ENCODE measurements around the gene LHPP.
"Not testable (repeated sequence)": the region's sequence is repeated elsewhere in the genome, so short reads cannot be mapped to it uniquely, and the experiment has no call there.

The LHPP gene

GRCh38 chr10:124605856-124606812 is 144.5 kb downstream of the LHPP start:
- no peaks in the 10 kb centered on the region for H3K4me1 ChIP-seq (ENCODE audit: control insufficient read depth, insufficient read depth, low read length)
- H3K36me3 ChIP-seq (ENCODE audit: control insufficient read depth, insufficient read depth, low read length) = no peaks in the 10 kb centered on the region
- no peak overlapping the region for H3K4me3 ChIP-seq (ENCODE audit: low read length)
- H3K9ac ChIP-seq (ENCODE audit: low read length) = no peak overlapping the region
- no peaks in the 10 kb centered on the region for H3K27me3 ChIP-seq (ENCODE audit: control insufficient read depth, insufficient read depth, low read length)
- no peak overlapping the region for H3K27ac ChIP-seq (ENCODE audit: low read depth, low read length)

- Histone ChIP-seq H3K27me3 (ENCODE audit: control insufficient read depth, insufficient read depth, low read length) (no peaks in the 10 kb centered on the region), H3K36me3 (ENCODE audit: control insufficient read depth, insufficient read depth, low read length) (no peaks in the 10 kb centered on the region), H3K27ac (ENCODE audit: low read depth, low read length) (no peak overlapping the region), H3K4me1 (ENCODE audit: control insufficient read depth, insufficient read depth, low read length) (no peaks in the 10 kb centered on the region), H3K4me3 (ENCODE audit: low read length) (no peak overlapping the region), H3K9ac (ENCODE audit: low read length) (no peak overlapping the region)
These were observed 145.2 kb downstream of the LHPP start for GRCh38 chr10:124606822-124607221.

- H3K4me1 ChIP-seq (ENCODE audit: control insufficient read depth, insufficient read depth, low read length) = peaks cover under 1% of the 10 kb centered on the region
- no peaks in the 10 kb centered on the region for H3K36me3 ChIP-seq (ENCODE audit: control insufficient read depth, insufficient read depth, low read length)
- no peak overlapping the region for H3K4me3 ChIP-seq (ENCODE audit: low read length)
- no peaks in the 10 kb centered on the region for H3K27me3 ChIP-seq (ENCODE audit: control insufficient read depth, insufficient read depth, low read length)
- no peak overlapping the region for H3K27ac ChIP-seq (ENCODE audit: low read depth, low read length)
- H3K9ac ChIP-seq (ENCODE audit: low read length) = no peak overlapping the region
These were observed 146.1 kb downstream of the LHPP start for GRCh38 chr10:124607693-124608092.

- Histone ChIP-seq H3K4me3 (ENCODE audit: low read length) (no peak overlapping the region), H3K27ac (ENCODE audit: low read depth, low read length) (no peak overlapping the region), H3K27me3 (ENCODE audit: control insufficient read depth, insufficient read depth, low read length) (no peaks in the 10 kb centered on the region), H3K4me1 (ENCODE audit: control insufficient read depth, insufficient read depth, low read length) (peaks cover 4% of the 10 kb centered on the region), H3K36me3 (ENCODE audit: control insufficient read depth, insufficient read depth, low read length) (no peaks in the 10 kb centered on the region), H3K9ac (ENCODE audit: low read length) (no peak overlapping the region)
These were observed 146.6 kb downstream of the LHPP start for GRCh38 chr10:124608093-124608721.

- H3K27me3 ChIP-seq (ENCODE audit: control insufficient read depth, insufficient read depth, low read length) = no peaks in the 10 kb centered on the region
- no peak overlapping the region for H3K4me3 ChIP-seq (ENCODE audit: low read length)
- no peak overlapping the region for H3K9ac ChIP-seq (ENCODE audit: low read length)
- H3K36me3 ChIP-seq (ENCODE audit: control insufficient read depth, insufficient read depth, low read length) = no peaks in the 10 kb centered on the region
- no peak overlapping the region for H3K27ac ChIP-seq (ENCODE audit: low read depth, low read length)
- H3K4me1 ChIP-seq (ENCODE audit: control insufficient read depth, insufficient read depth, low read length) = peaks cover 6% of the 10 kb centered on the region
These were observed 148.1 kb downstream of the LHPP start for GRCh38 chr10:124609698-124610097.

GRCh38 chr10:124610186-124610585 is 148.6 kb downstream of the LHPP start:
- H3K9ac ChIP-seq (ENCODE audit: low read length); H3K27ac ChIP-seq (ENCODE audit: low read depth, low read length); H3K4me1 ChIP-seq (ENCODE audit: control insufficient read depth, insufficient read depth, low read length): not testable (repeated sequence)

GRCh38 chr10:124610851-124611250 is 149.2 kb downstream of the LHPP start:
- H3K4me1 ChIP-seq (ENCODE audit: control insufficient read depth, insufficient read depth, low read length); H3K36me3 ChIP-seq (ENCODE audit: control insufficient read depth, insufficient read depth, low read length); H3K9ac ChIP-seq (ENCODE audit: low read length); H3K4me3 ChIP-seq (ENCODE audit: low read length); H3K27me3 ChIP-seq (ENCODE audit: control insufficient read depth, insufficient read depth, low read length); H3K27ac ChIP-seq (ENCODE audit: low read depth, low read length): not testable (repeated sequence)

More at GRCh38 chr10:124610186-124610585, 148.6 kb downstream of the LHPP start:
- not testable (repeated sequence) for H3K27me3 ChIP-seq (ENCODE audit: control insufficient read depth, insufficient read depth, low read length); H3K36me3 ChIP-seq (ENCODE audit: control insufficient read depth, insufficient read depth, low read length); H3K4me3 ChIP-seq (ENCODE audit: low read length)

- Histone ChIP-seq H3K27ac (ENCODE audit: low read depth, low read length) (no peak overlapping the region), H3K4me1 (ENCODE audit: control insufficient read depth, insufficient read depth, low read length) (peaks cover 6% of the 10 kb centered on the region)
These were observed 150.1 kb downstream of the LHPP start for GRCh38 chr10:124611738-124612137.

GRCh38 chr10:124612611-124613498 is 151.2 kb downstream of the LHPP start:
- no peaks in the 10 kb centered on the region for H3K27me3 ChIP-seq (ENCODE audit: control insufficient read depth, insufficient read depth, low read length)
- peaks cover 6% of the 10 kb centered on the region for H3K4me1 ChIP-seq (ENCODE audit: control insufficient read depth, insufficient read depth, low read length)
- H3K4me3 ChIP-seq (ENCODE audit: low read length) = no peak overlapping the region
- peaks cover 2% of the 10 kb centered on the region for H3K36me3 ChIP-seq (ENCODE audit: control insufficient read depth, insufficient read depth, low read length)
- peak overlapping the region; percentile 48 for H3K27ac ChIP-seq (ENCODE audit: low read depth, low read length)
- H3K9ac ChIP-seq (ENCODE audit: low read length) = no peak overlapping the region

More at GRCh38 chr10:124611738-124612137, 150.1 kb downstream of the LHPP start:
- Histone ChIP-seq H3K36me3 (ENCODE audit: control insufficient read depth, insufficient read depth, low read length) (no peaks in the 10 kb centered on the region), H3K9ac (ENCODE audit: low read length) (no peak overlapping the region), H3K4me3 (ENCODE audit: low read length) (no peak overlapping the region), H3K27me3 (ENCODE audit: control insufficient read depth, insufficient read depth, low read length) (no peaks in the 10 kb centered on the region)

- Histone ChIP-seq H3K27ac (ENCODE audit: low read depth, low read length) (peak overlapping the region; percentile 16), H3K4me3 (ENCODE audit: low read length) (no peak overlapping the region), H3K9ac (ENCODE audit: low read length) (no peak overlapping the region), H3K27me3 (ENCODE audit: control insufficient read depth, insufficient read depth, low read length) (no peaks in the 10 kb centered on the region), H3K4me1 (ENCODE audit: control insufficient read depth, insufficient read depth, low read length) (peaks cover 6% of the 10 kb centered on the region), H3K36me3 (ENCODE audit: control insufficient read depth, insufficient read depth, low read length) (peaks cover 5% of the 10 kb centered on the region)
These were observed 152.5 kb downstream of the LHPP start for GRCh38 chr10:124614003-124614659.

GRCh38 chr10:124615259-124615658 is 153.6 kb downstream of the LHPP start:
- H3K27ac ChIP-seq (ENCODE audit: low read depth, low read length) = no peak overlapping the region
- peaks cover 6% of the 10 kb centered on the region for H3K4me1 ChIP-seq (ENCODE audit: control insufficient read depth, insufficient read depth, low read length)
- H3K27me3 ChIP-seq (ENCODE audit: control insufficient read depth, insufficient read depth, low read length) = no peaks in the 10 kb centered on the region
- peaks cover 5% of the 10 kb centered on the region for H3K36me3 ChIP-seq (ENCODE audit: control insufficient read depth, insufficient read depth, low read length)
- H3K9ac ChIP-seq (ENCODE audit: low read length) = no peak overlapping the region
- H3K4me3 ChIP-seq (ENCODE audit: low read length) = no peak overlapping the region

Measured in rectal smooth muscle tissue (tissue), 1 donor.